GM21423 (cell line): ENCODE measurements around the gene STRA8.

Experiments
- ATAC-seq: cut with Tn5 transposase; IDR thresholded peaks from one replicate; pipeline ENCODE4 v1.9.1; 2021; ENCODE audit warnings: mild to moderate bottlenecking, moderate library complexity; ENCODE audit not compliant: unreplicated experiment

STRA8 gene

GRCh38 chr7:135262623-135263320 is 29.1 kb downstream of the STRA8 start:
- no peak for ATAC-seq

- ATAC-seq, result no peak
Observed at GRCh38 chr7:135263321-135263970, 29.8 kb downstream of the STRA8 start.

GRCh38 chr7:135265637-135266036 is 32.0 kb downstream of the STRA8 start:
- no peak for ATAC-seq

GRCh38 chr7:135269921-135270320 is 36.3 kb downstream of the STRA8 start:
- ATAC-seq, result no peak

- no peak for ATAC-seq
Observed at GRCh38 chr7:135270577-135271254, 37.1 kb downstream of the STRA8 start.

- ATAC-seq, result no peak
Observed at GRCh38 chr7:135271255-135271615, 37.6 kb downstream of the STRA8 start.

- no peak for ATAC-seq
Observed at GRCh38 chr7:135272303-135272702, 38.7 kb downstream of the STRA8 start.

GRCh38 chr7:135273581-135273980 is 39.9 kb downstream of the STRA8 start:
- ATAC-seq, result no peak

- peak; percentile 82 for ATAC-seq
Observed at GRCh38 chr7:135274495-135275268, 41.0 kb downstream of the STRA8 start.

- ATAC-seq, result no peak
Observed at GRCh38 chr7:135275971-135276580, 42.4 kb downstream of the STRA8 start.

GRCh38 chr7:135277161-135277560 is 43.5 kb downstream of the STRA8 start:
- no peak for ATAC-seq

GRCh38 chr7:135281363-135281949 is 47.8 kb downstream of the STRA8 start:
- ATAC-seq, result peak; percentile 99

GRCh38 chr7:135282561-135283254 is 49.1 kb downstream of the STRA8 start:
- no peak for ATAC-seq

GRCh38 chr7:135283959-135284638 is 50.5 kb downstream of the STRA8 start:
- no peak for ATAC-seq

- ATAC-seq, result no peak
Observed at GRCh38 chr7:135285547-135286233, 52.1 kb downstream of the STRA8 start.

GRCh38 chr7:135286876-135287275 is 53.2 kb downstream of the STRA8 start:
- no peak for ATAC-seq

- no peak for ATAC-seq
Observed at GRCh38 chr7:135290594-135290993, 57.0 kb downstream of the STRA8 start.

GRCh38 chr7:135291809-135292253 is 58.2 kb downstream of the STRA8 start:
- no peak for ATAC-seq

GRCh38 chr7:135299235-135299634 is 65.6 kb downstream of the STRA8 start:
- ATAC-seq, result no peak
